DOHH2 (cell line): ENCODE results near the gene CXorf38.

Experiments used
- H3F3A ChIP-seq: fragments of 200-600 bp; sonication (generic), shearing (Covaris generic); 2 replicates; pipeline ENCODE4 v1.6.0; 2016; ENCODE audit warnings: antibody characterized with exemption, mild to moderate bottlenecking; ENCODE audit not compliant: control insufficient read depth, insufficient read depth
- H3K27ac ChIP-seq: fragments of 200-600 bp; sonication (generic); 2 replicates; pipeline ENCODE4 v1.5.1; 2014; ENCODE audit warnings: low read depth, mild to moderate bottlenecking, low read length, moderate library complexity
- H3K27me3 ChIP-seq: fragments of 200-600 bp; sonication (generic); 2 replicates; pipeline ENCODE4 v1.6.1; 2014; ENCODE audit warnings: mild to moderate bottlenecking, low read length, mixed read lengths; ENCODE audit not compliant: control insufficient read depth
- H3K36me3 ChIP-seq: fragments of 200-600 bp; sonication (generic); 2 replicates; pipeline ENCODE4 v1.6.1; 2014; ENCODE audit warnings: mild to moderate bottlenecking, low read length, moderate library complexity, mixed read lengths; ENCODE audit not compliant: control insufficient read depth
- H3K4me1 ChIP-seq: fragments of 200-600 bp; sonication (generic); 2 replicates; pipeline ENCODE4 v1.6.1; 2014; ENCODE audit warnings: mild to moderate bottlenecking, low read length, mixed read lengths; ENCODE audit not compliant: control insufficient read depth
- H3K4me2 ChIP-seq: fragments of 200-600 bp; sonication (generic); 2 replicates; pipeline ENCODE4 v1.6.0; 2014; ENCODE audit warnings: mild to moderate bottlenecking, low read length, moderate library complexity
- H3K4me3 ChIP-seq: fragments of 200-600 bp; sonication (generic); 2 replicates; pipeline ENCODE4 v1.5.1; 2014; ENCODE audit warnings: mild to moderate bottlenecking, low read length, mixed read lengths
- H3K79me2 ChIP-seq: fragments of 200-600 bp; sonication (generic); 2 replicates; pipeline ENCODE4 v1.6.1; 2014; ENCODE audit warnings: mild to moderate bottlenecking, low read length, mixed read lengths; ENCODE audit not compliant: control insufficient read depth
- H3K9me2 ChIP-seq: fragments of 200-600 bp; sonication (generic); replicated peaks from 2 replicates; pipeline ENCODE4 v1.6.1; 2014; ENCODE audit warnings: mild to moderate bottlenecking, low read length, mixed read lengths; ENCODE audit not compliant: control insufficient read depth
- H3K9me3 ChIP-seq: fragments of 200-600 bp; sonication (generic); 2 replicates; pipeline ENCODE4 v1.6.1; 2014; ENCODE audit warnings: antibody characterized with exemption, low read length, mixed read lengths; ENCODE audit not compliant: control insufficient read depth, insufficient read depth
- H4K20me1 ChIP-seq: fragments of 200-600 bp; sonication (generic); 2 replicates; pipeline ENCODE4 v1.6.0; 2014; ENCODE audit warnings: low read depth, mild to moderate bottlenecking, antibody characterized with exemption, low read length, moderate library complexity; ENCODE audit not compliant: control insufficient read depth, insufficient read depth
- CTCF ChIP-seq: fragments of 200-600 bp; sonication (generic); IDR thresholded peaks from one replicate; pipeline ENCODE4 v1.5.1; 2014; ENCODE audit warnings: antibody characterized with exemption, mild to moderate bottlenecking, low read depth, low read length; ENCODE audit not compliant: poor library complexity, severe bottlenecking
- EZH2phosphoT487 ChIP-seq: fragments of 200-600 bp; sonication (generic); IDR thresholded peaks from 2 replicates; pipeline ENCODE4 v1.6.1; 2017; ENCODE audit warnings: borderline replicate concordance, mild to moderate bottlenecking, antibody characterized with exemption, low read length, moderate library complexity, mixed read lengths

The CXorf38 gene

DNA sequence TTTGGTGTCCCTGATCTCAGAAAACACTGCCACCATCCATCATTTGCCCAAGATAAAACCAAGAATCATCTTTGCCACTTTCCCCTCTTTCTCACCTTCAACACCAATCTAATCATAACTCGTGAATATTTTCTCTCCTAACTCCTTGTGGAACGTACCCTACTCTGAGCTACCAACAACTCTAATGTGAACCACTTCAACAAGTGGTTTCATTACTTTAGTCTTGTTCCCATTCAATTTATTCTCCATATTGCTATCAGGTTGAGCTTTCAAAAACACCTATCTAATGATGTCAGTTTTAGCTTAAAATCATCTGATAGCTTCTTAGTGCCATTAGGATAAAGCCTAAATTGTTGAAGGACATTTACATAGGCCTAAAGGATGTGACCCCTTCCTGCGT lies 39.8 kb upstream of the CXorf38 start:
- H3K9me3 ChIP-seq, result no peaks in the 10 kb centered on the region
- no peaks in the 10 kb centered on the region for H3K4me1 ChIP-seq
- H4K20me1 ChIP-seq, result no peaks in the 10 kb centered on the region
- H3K4me2 ChIP-seq, result no peak overlapping the region
- H3K36me3 ChIP-seq, result peaks cover 42% of the 10 kb centered on the region
- no peaks in the 10 kb centered on the region for H3F3A ChIP-seq
- no peak overlapping the region for H3K4me3 ChIP-seq
- no peaks in the 10 kb centered on the region for H3K27me3 ChIP-seq
- H3K9me2 ChIP-seq, result no peaks in the 10 kb centered on the region
- no peaks in the 10 kb centered on the region for H3K79me2 ChIP-seq
- no peak for TF ChIP-seq CTCF
- no peak for TF ChIP-seq EZH2phosphoT487
- H3K27ac ChIP-seq, result no peak overlapping the region

DNA sequence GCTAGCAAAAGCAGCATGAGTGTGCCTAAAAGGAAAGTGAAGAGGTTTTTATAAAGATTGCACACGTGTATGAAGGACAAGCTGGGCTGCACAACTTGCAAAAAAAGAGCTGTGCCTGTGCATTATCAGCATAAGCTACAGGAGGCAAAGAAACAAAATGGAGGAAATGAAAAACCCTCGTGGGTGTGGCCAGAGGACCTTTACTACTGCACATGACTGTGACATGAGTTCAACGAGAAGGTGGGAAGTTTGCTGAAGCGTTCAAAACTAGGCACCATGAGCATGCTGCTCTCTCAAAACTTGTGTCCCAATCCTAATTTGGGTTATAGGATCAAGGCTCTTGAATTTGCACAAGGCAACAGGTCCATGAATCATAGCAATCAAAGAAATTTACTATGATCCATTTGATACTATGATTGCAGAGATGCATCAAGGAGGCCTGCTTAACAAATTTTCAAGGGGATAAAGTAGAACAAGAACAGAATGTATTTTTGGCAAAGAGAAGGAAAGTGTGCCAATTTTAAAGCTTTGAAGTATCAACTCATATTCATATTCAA lies 38.1 kb upstream of the CXorf38 start:
- H3K36me3 ChIP-seq, result peaks cover 46% of the 10 kb centered on the region
- no peaks in the 10 kb centered on the region for H3K27me3 ChIP-seq
- no peaks in the 10 kb centered on the region for H3K4me1 ChIP-seq
- no peaks in the 10 kb centered on the region for H3K79me2 ChIP-seq
- H3F3A ChIP-seq, result no peaks in the 10 kb centered on the region
- H4K20me1 ChIP-seq, result no peaks in the 10 kb centered on the region
- no peaks in the 10 kb centered on the region for H3K9me3 ChIP-seq
- H3K4me2 ChIP-seq, result no peak overlapping the region
- H3K4me3 ChIP-seq, result no peak overlapping the region
- no peaks in the 10 kb centered on the region for H3K9me2 ChIP-seq
- H3K27ac ChIP-seq, result no peak overlapping the region
- TF ChIP-seq EZH2phosphoT487 (no peak), CTCF (no peak)

GRCh38 chrX:40684092-40684491 lies 36.7 kb upstream of the CXorf38 start:
- H3K4me1 ChIP-seq, result no peaks in the 10 kb centered on the region
- no peak for TF ChIP-seq CTCF
- TF ChIP-seq EZH2phosphoT487, result no peak
- no peaks in the 10 kb centered on the region for H3K9me3 ChIP-seq
- no peak overlapping the region for H3K4me2 ChIP-seq
- no peaks in the 10 kb centered on the region for H3K27me3 ChIP-seq
- no peaks in the 10 kb centered on the region for H4K20me1 ChIP-seq
- no peaks in the 10 kb centered on the region for H3F3A ChIP-seq
- H3K79me2 ChIP-seq, result no peaks in the 10 kb centered on the region
- no peak overlapping the region for H3K27ac ChIP-seq
- peaks cover 47% of the 10 kb centered on the region for H3K36me3 ChIP-seq
- H3K4me3 ChIP-seq, result no peak overlapping the region
- no peaks in the 10 kb centered on the region for H3K9me2 ChIP-seq
